Measurements from ENCODE around the gene AGAP1. TPM values are rescaled to one million over a fixed set of nuclear protein-coding genes. Genes with fewer than 3 reads are reported as not detected.

The AGAP1 gene
- total RNA-seq, 1 donor from 2014 or later = 20.4 TPM

DNA sequence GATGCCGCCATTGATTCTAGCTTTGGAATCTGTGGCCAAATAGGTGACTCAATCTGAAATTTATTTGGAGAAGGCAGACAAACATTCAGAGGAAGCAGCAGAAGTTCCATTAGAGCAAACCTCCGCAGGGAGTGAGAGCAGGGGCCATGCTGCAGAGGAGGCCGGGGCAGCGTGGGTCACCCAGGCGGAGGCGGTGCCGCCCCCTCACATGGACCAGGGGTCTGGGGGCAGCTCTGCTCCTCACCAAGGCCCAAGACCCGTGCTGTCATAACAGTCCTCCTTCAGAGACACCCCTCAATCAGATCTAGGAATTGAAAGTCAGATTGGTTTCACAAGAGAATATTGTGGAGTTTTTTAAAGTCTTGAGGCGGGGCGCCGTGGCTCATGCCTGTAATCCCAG lies 582.0 kb downstream of the AGAP1 start:
- Histone ChIP-seq H3K4me3 (no peak overlapping the region), H3K27me3 (no peaks in the 10 kb centered on the region), H3K36me3 (no peaks in the 10 kb centered on the region), H3K9ac (no peak overlapping the region), H3K4me1 (no peaks in the 10 kb centered on the region), H3F3A (ENCODE audit: low read depth) (no peaks in the 10 kb centered on the region), H3K27ac (no peak overlapping the region), H2AFZ (replicated peaks) (no peak overlapping the region), H3K9me3 (ENCODE audit: low read depth) (no peaks in the 10 kb centered on the region), H4K20me1 (ENCODE audit: low read depth) (no peaks in the 10 kb centered on the region), H3K4me2 (no peak overlapping the region), H3K79me2 (ENCODE audit: low read depth) (no peaks in the 10 kb centered on the region)
- H3K4me3 Mint-ChIP-seq = no peak overlapping the region
- H3K27ac Mint-ChIP-seq = no peak overlapping the region
- DNase-seq (ENCODE audit: low spot score) = no peak
- H3K36me3 Mint-ChIP-seq = peaks cover 12% of the 10 kb centered on the region
- TF ChIP-seq EZH2phosphoT487 (IDR thresholded peaks at IDR 0.05) (no peak), EZH2 (IDR thresholded peaks at IDR 0.05) (no peak)
- TF ChIP-seq, protein P1, sequence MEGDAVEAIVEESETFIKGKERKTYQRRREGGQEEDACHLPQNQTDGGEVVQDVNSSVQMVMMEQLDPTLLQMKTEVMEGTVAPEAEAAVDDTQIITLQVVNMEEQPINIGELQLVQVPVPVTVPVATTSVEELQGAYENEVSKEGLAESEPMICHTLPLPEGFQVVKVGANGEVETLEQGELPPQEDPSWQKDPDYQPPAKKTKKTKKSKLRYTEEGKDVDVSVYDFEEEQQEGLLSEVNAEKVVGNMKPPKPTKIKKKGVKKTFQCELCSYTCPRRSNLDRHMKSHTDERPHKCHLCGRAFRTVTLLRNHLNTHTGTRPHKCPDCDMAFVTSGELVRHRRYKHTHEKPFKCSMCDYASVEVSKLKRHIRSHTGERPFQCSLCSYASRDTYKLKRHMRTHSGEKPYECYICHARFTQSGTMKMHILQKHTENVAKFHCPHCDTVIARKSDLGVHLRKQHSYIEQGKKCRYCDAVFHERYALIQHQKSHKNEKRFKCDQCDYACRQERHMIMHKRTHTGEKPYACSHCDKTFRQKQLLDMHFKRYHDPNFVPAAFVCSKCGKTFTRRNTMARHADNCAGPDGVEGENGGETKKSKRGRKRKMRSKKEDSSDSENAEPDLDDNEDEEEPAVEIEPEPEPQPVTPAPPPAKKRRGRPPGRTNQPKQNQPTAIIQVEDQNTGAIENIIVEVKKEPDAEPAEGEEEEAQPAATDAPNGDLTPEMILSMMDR (IDR thresholded peaks at IDR 0.05) = no peak
- H3K27me3 Mint-ChIP-seq (ENCODE audit: insufficient read depth, low read depth) = peaks cover 2% of the 10 kb centered on the region
- no peaks in the 10 kb centered on the region for H3K9me3 Mint-ChIP-seq
- peaks cover 8% of the 10 kb centered on the region for H3K4me1 Mint-ChIP-seq

DNA sequence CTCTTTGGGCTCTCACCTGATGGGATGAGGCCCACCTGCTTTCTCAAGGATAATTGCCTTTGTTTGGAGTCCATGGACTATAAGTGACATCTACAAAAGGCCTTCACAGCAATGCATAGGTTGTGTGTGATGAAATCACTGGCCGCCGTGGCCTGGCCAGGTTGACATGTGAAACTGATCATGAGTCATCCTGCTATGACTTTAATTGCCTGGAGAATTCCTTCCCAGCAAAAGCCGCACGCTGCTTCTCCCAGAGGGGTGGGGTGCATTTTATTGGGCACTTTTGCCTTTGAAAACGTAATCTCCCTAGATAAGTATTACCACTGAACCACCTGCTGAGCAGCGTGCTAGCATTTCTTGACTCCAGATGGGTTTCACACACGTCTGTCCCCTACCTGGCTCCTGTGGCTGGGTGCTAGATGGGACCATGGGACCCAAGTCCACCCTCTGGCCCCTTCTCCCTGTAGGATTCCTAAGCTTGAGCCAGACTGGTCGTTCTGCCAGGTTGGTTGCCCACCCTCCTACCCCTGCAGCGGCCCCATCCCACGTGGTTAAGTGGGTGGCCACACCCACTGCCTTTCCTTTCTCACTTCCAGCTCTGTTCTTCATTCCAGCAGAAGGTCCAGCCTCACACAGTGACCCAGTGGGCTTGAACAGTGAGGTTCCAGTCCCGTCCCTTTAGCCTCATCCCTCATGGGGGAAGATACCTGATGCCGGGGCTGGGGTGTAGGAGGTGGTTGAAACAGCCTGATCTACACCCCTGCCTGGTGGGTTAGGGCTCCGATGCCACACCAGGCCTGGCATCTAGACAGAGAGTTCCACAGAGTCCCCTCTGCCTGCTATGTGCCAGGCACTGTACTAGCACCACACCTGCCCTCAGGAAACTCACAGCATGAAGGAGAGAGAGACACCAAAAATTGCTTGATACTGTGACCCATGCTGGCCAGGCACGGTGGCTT lies 584.7 kb downstream of the AGAP1 start:
- Histone ChIP-seq H3K79me2 (ENCODE audit: low read depth) (no peaks in the 10 kb centered on the region), H3K4me3 (no peak overlapping the region), H3K27me3 (no peaks in the 10 kb centered on the region), H3K36me3 (no peaks in the 10 kb centered on the region), H3K9me3 (ENCODE audit: low read depth) (no peaks in the 10 kb centered on the region), H3K27ac (no peak overlapping the region), H2AFZ (replicated peaks) (no peak overlapping the region), H3K4me2 (no peak overlapping the region), H3F3A (ENCODE audit: low read depth) (no peaks in the 10 kb centered on the region), H4K20me1 (ENCODE audit: low read depth) (no peaks in the 10 kb centered on the region), H3K4me1 (peaks cover 17% of the 10 kb centered on the region), H3K9ac (no peak overlapping the region)
- H3K4me1 Mint-ChIP-seq = peaks cover 20% of the 10 kb centered on the region
- TF ChIP-seq EZH2 (IDR thresholded peaks at IDR 0.05) = no peak
- no peak for TF ChIP-seq EZH2phosphoT487 (IDR thresholded peaks at IDR 0.05)
- TF ChIP-seq, protein P1 (IDR thresholded peaks at IDR 0.05) = no peak
- DNase-seq (ENCODE audit: low spot score) = no peak
- no peak overlapping the region for H3K27ac Mint-ChIP-seq
- no peaks in the 10 kb centered on the region for H3K9me3 Mint-ChIP-seq
- peaks cover 11% of the 10 kb centered on the region for H3K36me3 Mint-ChIP-seq
- H3K4me3 Mint-ChIP-seq = no peak overlapping the region
- H3K27me3 Mint-ChIP-seq (ENCODE audit: insufficient read depth, low read depth) = peaks cover 2% of the 10 kb centered on the region

DNA sequence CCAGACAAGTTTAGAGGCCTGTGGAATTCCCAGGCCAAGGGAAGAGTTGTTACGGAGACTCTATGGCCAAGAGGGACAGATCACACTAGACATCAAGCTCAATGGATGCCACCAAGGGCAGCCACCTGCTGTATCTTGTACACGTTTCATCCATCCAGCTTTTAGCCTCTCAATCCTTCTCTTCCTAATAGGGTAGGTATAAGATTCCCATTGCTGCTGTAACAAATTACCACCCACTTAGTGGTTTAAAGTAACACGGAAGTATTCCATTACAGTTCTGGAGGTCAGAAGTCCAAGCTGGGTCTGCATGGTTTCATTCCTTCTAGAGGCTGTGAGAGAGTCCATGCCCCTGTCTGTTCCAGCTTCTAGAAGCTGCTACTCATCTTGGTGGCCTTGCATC lies 586.6 kb downstream of the AGAP1 start:
- TF ChIP-seq, protein P1 (IDR thresholded peaks at IDR 0.05) = no peak
- no peak for TF ChIP-seq EZH2 (IDR thresholded peaks at IDR 0.05)
- TF ChIP-seq EZH2phosphoT487 (IDR thresholded peaks at IDR 0.05) = no peak
- H2AFZ ChIP-seq (replicated peaks) = no peak overlapping the region
- H3K4me3 ChIP-seq = no peak overlapping the region
- no peak overlapping the region for H3K4me2 ChIP-seq
- no peaks in the 10 kb centered on the region for H3K27me3 ChIP-seq
- H3F3A ChIP-seq (ENCODE audit: low read depth) = peaks cover 12% of the 10 kb centered on the region
- Mint-ChIP-seq H3K4me3 (no peak overlapping the region), H3K27ac (no peak overlapping the region), H3K4me1 (peaks cover 34% of the 10 kb centered on the region), H3K36me3 (peaks cover 11% of the 10 kb centered on the region), H3K9me3 (no peaks in the 10 kb centered on the region), H3K27me3 (ENCODE audit: insufficient read depth, low read depth) (peaks cover 4% of the 10 kb centered on the region)
- H3K36me3 ChIP-seq = no peaks in the 10 kb centered on the region
- no peaks in the 10 kb centered on the region for H3K79me2 ChIP-seq (ENCODE audit: low read depth)
- H4K20me1 ChIP-seq (ENCODE audit: low read depth) = peaks cover 1% of the 10 kb centered on the region
- no peak overlapping the region for H3K9ac ChIP-seq
- H3K9me3 ChIP-seq (ENCODE audit: low read depth) = no peaks in the 10 kb centered on the region
- H3K27ac ChIP-seq = no peak overlapping the region
- peaks cover 29% of the 10 kb centered on the region for H3K4me1 ChIP-seq
- no peak for DNase-seq (ENCODE audit: low spot score)

Data from neural progenitor cell (in vitro differentiated cells).